HG03432 (cell line): ENCODE measurements around the gene MAP3K3.
A peak's percentile ranks its signal among the peaks of the same experiment; 100 is the strongest.

ENCODE experiments used
- ATAC-seq: cut with Tn5 transposase; IDR thresholded peaks from one replicate; pipeline ENCODE4 v1.9.1; 2021; ENCODE audit warnings: mild to moderate bottlenecking, moderate library complexity; ENCODE audit not compliant: unreplicated experiment

MAP3K3 gene

GRCh38 chr17:63692195-63692816, 70.1 kb downstream of the MAP3K3 start:
- ATAC-seq = no peak

- no peak for ATAC-seq
Observed at GRCh38 chr17:63693411-63694113, 71.3 kb downstream of the MAP3K3 start.

GRCh38 chr17:63694229-63694949, 72.2 kb downstream of the MAP3K3 start:
- ATAC-seq = no peak

- ATAC-seq = no peak
Observed at GRCh38 chr17:63694950-63695773, 72.9 kb downstream of the MAP3K3 start.

DNA sequence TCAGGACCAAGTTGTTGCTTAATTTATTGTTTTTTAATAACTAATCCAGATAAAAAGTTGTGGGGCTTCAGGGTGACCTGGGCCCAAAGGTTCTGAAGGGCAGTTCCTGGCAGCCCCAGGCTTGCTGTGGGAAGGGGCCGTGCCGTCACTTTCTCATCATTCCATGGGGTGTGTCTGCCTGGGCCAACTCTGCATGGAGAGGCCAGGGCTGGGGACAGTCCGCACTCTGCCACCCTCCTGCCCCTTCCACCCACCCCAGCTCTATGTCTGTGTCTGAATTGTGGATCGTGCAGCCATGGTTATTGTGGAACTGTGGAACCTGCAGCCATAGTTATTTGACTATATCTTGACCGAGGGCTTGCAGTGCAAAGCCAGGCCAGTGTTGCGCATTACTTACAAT, 73.7 kb downstream of the MAP3K3 start:
- ATAC-seq = no peak

DNA sequence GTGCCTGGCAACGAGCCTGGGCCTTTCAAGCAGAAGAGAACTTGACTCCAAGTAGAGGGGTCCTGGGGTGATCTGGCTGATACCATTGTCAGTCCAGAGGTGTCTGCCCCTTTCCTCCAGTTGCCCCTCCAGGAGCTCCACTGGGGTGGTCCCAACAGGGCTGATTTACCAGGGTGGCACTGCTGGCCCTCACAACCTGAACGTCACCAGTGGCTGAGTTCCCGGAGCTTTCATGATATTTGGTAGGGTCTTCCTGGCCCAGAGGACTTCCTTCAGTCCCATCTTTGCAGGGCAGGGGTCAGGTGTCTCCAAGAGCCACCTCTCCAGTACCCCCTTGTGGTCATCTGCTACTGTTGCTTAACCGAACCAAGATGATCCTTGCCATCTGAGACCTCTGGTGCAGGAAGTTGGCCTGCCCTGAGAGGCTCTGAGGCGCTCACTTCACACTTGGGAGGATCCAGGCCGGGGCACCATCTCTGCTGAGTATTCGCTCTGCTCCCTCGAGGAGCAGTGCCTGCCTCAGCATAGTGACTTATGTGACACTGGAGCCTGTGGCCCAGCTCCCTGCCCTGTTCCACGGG, 74.3 kb downstream of the MAP3K3 start:
- no peak for ATAC-seq

DNA sequence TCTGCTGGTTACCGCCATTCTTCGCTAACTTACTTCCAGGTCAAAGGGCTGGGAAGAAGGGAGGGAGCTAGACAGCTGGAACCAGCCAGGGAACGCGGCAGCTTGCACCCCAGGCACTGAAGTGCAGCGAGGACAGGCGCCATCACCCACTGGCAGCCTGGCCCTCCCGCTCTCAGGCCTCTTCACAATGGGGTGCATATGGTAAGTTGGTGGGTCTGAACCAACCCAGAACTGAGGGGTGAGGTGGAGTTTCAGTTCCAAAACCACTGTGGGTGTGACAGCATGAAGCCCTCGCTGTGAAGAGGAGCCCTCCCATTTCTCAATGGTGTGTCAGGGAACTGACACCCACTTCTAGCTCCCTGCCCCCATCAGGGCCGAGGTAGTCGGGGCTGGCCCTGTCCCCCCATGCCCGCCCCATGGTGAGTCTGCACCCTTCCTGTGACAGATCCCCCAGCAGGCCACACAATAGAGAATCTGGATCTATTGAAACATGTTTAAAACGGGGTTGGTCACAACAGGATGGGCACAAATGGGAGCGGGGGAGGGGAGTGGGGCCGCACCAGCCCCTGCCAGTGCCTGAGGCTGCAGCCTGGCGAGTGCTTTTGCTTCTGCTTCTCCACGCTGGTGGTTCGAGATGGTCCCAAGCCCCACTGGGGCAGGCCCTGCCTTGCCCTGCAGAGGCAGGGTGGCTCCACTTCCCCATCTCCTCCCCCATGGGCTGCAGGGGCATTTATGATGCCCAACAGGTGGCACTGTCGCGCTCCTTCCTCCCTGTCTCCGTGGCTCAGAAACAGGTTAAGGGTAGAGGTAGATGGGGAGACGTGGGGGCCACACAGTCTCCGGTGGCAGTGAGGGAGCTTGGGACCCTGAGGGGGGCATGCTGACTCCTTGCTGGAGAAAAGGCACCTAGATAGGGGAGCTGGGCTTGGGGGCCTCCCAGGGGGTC, 75.4 kb downstream of the MAP3K3 start:
- ATAC-seq = peak; percentile 24

- no peak for ATAC-seq
Observed at GRCh38 chr17:63698381-63698885, 76.2 kb downstream of the MAP3K3 start.

DNA sequence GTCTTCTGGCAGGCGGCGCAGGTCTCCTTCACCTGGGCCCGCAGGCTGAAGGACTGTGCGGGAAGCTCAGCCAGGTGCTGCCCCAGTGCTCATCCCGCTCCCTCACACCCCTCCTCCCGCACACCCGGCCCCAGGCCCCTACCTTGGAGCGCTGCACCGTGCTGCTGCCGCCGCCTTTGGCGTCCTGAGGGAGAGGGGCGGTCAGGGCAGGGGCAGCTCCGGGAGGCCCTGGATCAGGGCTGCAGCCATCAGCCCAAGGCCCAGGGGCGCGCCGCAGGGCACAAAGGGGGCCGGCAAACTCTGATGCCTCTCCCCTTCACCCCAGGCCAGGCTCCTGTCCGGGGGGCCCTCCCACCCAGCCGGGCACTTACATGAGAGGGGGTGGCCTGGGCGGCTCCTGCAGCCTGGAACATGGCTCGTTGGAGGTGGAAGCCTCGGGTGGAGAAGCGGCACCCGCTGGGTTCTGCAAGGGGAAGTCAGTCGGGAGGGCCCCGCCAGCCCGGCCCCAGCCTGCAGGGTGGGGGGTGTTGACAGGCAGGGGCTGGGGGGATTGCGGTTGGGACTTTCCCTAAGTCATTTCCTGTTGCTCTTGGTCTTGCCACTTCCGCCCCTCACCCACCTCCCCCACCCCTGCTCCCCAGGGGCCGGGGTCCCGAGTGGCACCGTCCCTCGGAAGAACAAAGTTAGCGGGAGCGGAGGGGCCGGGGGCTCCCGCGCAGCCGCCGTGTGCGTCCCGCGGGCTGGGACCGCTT, 76.8 kb downstream of the MAP3K3 start:
- ATAC-seq = peak; percentile 31

GRCh38 chr17:63699638-63700527, 77.7 kb downstream of the MAP3K3 start, which contains the start of gene LIMD2:
LIMD2 (minus strand) TSS chr17:63700125; CDS start chr17:63699298, 827 bp downstream.
- peak; percentile 23 for ATAC-seq

- no peak for ATAC-seq
Observed at GRCh38 chr17:63700528-63701455, 78.6 kb downstream of the MAP3K3 start.

DNA sequence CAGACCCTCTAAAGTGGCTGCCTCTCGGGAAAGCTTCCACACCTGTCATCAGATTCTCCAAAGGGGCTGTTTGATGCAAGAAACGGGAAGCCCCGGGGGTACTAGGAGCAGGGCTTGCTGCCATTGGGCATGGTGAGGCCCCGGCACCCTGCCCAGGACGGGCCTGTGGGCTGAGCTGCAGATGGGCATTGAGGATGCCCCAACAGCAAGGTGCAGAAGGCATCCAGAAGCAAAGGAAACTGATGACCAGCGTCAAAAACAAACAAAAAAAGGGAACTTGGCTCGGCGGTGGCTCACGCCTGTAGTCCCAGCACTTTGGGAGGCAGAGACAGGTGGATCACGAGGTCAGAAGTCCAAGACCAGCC, 79.2 kb downstream of the MAP3K3 start:
- no peak for ATAC-seq

GRCh38 chr17:63701868-63702720, 79.9 kb downstream of the MAP3K3 start:
- no peak for ATAC-seq

- ATAC-seq = no peak
Observed at GRCh38 chr17:63702721-63703015, 80.5 kb downstream of the MAP3K3 start.

DNA sequence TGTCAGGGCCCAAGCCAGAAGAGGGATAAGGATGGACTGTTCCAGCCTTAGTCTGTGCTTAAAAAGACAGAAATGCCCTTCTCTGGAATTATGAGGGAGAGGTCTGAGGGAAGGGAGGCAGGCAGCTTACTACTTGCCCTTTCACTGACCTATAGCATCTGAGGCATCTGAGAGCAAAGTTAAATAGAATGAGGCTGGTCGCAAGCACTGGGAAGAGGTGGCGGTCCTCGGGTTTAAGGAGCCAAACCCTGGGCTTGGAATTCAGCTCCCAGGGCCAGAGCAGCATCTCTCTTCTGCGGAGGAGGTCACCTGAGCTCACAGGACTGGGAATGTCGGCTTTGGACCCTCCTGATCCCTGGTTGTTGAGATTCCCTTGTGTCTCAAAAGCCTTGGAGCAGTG, 80.8 kb downstream of the MAP3K3 start:
- ATAC-seq = no peak
